NCI-H1694 (cell line): ENCODE results near the gene KCNH2.
A peak's percentile ranks its signal among the peaks of the same experiment; 100 is the strongest.

ENCODE experiments used
- DNase-seq: peaks from one replicate; lab custom pipeline; 2025; lab: John Stamatoyannopoulos, UW

KCNH2 gene

GRCh38 chr7:150904011-150904909 lies 73.9 kb downstream of the KCNH2 start:
- DNase-seq, result no peak

GRCh38 chr7:150903606-150904005 lies 74.5 kb downstream of the KCNH2 start:
- peak; percentile 65 for DNase-seq

- peak; percentile 48 for DNase-seq
Measured at GRCh38 chr7:150902078-150903033, 75.8 kb downstream of the KCNH2 start.

DNA sequence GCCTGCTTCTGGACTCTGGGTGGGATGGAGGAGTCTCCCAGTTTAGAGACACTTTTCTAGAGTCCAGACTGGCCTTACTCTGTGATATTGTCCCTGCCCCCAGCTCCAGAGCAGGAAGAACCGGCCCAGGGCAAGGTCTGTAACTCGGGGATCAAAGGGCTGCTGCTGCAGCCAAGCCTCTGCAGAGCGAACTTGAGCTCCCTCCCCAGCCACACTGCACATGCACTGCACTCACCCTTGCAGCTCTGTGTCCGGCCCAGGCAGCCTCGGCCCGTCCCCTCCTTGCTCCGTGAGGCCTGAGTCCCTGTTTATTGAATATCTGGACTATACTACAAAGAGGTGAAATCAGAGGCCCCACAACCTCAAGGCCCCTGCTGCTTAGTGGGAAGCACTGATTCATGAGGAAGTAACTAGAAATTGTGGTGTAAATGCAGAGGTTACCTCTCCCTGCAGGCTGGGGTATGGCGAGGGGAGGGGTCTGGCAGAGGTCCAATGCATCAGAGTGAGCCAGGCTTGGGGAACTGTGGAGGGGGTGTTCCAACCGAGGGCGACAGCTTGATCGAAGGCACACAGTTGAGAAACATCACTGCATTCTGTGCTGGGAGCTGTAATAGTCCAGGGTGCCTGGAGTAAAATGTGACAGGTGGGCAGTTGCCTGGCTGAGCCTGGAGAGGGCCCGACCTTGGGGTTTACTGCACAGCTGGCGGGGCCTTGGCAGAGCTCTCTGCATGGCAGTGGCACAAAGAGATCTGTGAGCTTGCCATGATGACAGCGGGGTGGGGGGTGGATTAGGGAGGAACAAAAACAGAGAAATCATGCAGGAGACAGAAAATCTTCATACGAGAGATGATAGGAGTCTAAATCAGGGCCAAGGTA lies 76.7 kb downstream of the KCNH2 start:
- DNase-seq, result peak; percentile 99

- no peak for DNase-seq
Measured at GRCh38 chr7:150900675-150901074, 77.4 kb downstream of the KCNH2 start.

GRCh38 chr7:150898475-150899011 lies 79.6 kb downstream of the KCNH2 start:
- peak; percentile 60 for DNase-seq

- no peak for DNase-seq
Measured at GRCh38 chr7:150897502-150898474, 80.3 kb downstream of the KCNH2 start.

- no peak for DNase-seq
Measured at GRCh38 chr7:150896562-150897209, 81.4 kb downstream of the KCNH2 start.

DNA sequence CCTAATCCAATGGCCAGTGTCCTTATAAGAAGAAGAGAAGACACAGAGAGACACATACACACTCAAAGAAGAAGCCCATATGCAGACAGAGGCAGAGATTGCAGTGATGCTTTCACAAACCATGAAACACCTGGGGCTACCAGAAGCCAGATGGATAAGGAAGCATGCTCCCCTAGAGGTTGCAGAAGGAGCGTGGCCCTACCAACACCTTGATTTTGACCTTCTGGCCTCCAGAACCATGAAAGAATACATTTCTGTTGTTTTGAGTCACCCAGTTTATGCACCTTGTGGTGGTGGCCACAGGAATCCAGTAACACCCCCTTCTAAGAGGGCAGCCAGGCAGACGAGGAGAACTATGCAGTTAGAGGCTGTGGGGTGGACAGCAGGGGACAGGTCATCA lies 82.3 kb downstream of the KCNH2 start:
- no peak for DNase-seq
